GM21390 (cell line): ENCODE data around the gene CDC27.
"Not testable (repeated sequence)": the region's sequence is repeated elsewhere in the genome, so short reads cannot be mapped to it uniquely, and the experiment has no call there.

Experiments used
- ATAC-seq: cut with Tn5 transposase; IDR thresholded peaks from one replicate; pipeline ENCODE4 v1.9.1; 2021; ENCODE audit not compliant: unreplicated experiment

The CDC27 gene

DNA sequence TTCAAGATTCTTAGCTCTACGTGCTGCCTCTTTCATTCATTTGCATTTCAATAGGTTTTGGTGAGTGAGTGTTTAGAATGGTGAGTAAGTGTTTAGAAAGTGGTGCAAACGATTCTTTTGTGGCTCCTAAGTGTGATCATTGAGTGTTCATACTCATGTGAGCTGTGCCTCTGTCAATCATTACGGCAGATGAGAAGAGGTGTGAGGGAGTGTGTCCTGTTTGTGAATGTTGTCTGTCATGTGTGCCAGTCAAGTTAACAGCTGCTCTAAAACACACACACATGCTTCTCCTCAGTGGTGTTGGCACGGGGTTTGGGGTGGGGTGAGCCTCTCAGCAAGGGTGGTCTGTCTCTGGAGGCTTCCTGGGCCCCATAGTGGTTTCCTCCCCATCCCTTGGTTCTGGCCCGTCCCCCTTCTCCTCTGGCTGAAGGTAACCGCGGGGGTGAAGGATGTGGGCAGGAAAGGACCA is 31.5 kb upstream of the CDC27 start:
- ATAC-seq = no peak

DNA sequence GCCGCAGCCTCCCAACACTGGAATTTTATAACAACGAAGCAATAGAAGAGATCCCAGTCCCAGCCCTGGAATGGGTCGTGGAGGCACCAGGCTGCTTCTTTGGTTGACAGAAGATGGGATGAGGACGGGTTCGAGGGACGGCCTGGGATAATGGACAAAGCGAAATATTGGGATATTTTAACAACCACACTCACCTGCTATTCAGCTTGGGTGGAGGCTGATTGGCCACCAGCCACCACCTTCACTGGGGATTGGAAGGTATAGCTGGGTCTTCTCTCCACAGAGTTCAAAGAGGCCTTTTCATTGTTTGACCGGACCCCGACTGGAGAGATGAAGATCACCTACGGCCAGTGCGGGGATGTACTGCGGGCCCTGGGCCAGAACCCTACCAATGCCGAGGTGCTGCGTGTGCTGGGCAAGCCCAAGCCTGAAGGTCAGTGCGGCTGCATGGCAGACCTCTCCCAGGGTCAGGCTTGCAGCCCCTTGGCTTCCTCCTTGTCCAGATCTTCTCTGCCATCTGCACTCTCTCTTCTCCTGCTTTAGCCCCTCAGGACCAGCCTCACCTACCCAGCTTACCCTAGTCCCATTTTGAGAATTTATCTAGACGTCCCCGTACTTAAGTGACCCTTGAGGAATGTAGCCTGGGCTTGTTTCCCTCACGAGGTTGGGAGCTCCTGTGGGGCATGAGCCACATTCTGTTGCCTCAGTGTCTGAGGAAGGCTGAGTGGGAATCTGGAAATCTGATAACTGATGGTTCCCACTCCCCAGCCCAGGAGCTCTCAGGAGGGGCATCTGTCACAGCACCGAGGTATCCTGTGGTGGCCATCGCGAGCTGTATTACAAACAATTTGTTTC is 30.8 kb upstream of the CDC27 start:
- ATAC-seq = no peak

DNA sequence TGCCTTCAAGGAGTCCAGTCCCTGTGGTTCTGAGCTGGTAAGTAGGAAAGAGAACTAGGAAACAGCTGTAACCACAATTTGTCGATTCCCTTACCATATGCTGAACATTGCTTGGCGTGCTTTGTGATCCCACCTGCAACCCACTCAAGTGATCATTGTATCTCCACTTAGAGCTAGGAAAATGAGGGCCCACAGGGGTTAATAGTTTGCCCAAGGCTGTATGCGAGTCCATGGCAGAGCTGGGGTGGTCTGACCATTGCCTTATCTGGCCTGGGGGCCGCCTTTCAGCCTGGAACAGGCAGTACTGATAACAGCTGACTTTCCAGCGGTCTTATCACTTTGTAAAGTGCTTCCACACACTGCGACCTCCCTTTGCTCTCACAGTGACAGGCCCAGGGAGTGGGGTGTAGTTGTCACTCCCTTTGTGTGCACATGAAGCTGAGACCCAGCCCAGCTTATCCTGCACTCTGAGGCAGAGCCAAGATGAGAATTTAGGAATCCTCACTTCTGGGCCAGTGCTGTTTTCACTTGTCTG is 29.9 kb upstream of the CDC27 start:
- no peak for ATAC-seq

DNA sequence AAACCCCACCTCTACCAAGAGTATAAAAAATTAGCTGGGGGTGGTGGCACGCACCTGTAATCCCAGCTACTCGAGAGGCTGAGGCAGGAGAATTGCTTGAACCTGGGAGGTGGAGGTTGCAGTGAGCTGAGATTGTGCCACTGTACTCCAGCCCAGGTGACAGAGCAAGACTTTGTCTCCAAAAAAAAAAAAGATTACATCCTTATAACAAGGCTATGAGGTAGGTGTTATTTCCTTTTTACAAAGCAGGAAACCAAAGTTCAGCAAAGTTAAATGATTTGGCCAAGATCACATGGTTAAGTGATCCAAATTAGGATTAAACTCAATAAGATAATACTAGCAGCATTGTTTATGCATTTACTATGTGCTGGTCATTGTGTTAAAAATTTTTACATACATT is 28.2 kb upstream of the CDC27 start:
- not testable (repeated sequence) for ATAC-seq

DNA sequence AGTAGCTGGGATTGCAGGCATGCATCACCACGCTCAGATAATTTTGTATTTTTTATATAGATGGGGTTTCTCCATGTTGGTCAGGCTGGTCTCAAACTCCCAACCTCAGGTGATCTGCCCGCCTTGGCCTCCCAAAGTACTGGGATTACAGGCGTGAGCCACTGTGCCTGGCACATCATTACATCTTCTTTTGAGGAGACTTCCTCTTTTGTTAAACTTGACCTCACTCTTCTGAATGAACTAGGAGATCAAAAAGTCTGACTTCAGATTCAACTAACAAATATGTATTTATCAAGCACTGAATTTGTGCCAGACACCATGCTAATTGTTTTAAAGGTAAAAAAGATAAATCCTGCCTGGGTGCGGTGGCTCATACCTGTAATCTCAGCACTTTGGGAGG is 27.7 kb upstream of the CDC27 start:
- ATAC-seq = not testable (repeated sequence)

DNA sequence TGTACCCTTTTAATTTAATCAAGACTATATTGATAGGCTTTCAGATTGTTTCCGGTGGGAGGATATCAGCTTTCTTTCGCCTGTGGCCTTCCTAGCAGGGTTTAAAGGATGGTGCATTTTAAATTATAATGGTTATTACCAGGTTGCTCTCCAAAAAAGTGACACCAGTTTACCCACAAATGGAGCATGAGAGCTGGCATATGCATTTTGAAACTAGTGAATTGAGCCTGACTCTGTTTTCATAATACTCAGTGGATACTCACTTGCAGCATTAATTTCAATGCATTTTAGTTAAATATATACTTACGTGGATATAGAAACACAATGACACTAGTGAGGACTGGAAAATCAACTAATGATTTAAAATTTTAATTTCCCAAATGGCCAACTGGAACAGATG is 25.8 kb upstream of the CDC27 start:
- no peak for ATAC-seq

DNA sequence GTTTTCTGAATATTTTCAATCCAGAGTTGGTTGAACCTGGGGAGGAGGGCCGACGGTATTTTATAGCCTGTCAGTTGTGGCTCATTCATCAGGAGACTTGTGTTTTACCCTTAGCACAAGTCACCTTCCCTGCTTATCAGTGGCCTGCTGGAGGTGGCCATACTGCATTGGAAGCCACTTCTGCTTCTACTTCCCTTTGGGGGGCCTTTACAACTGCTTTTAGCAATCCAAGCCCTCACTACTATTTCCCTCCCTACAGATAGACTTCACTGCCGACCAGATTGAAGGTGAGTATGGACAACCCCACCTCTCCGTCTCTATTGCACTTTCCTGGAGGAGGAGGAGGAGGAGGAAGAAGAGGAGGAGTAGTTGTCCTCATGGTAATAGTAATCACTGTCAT is 24.4 kb upstream of the CDC27 start:
- ATAC-seq = no peak

DNA sequence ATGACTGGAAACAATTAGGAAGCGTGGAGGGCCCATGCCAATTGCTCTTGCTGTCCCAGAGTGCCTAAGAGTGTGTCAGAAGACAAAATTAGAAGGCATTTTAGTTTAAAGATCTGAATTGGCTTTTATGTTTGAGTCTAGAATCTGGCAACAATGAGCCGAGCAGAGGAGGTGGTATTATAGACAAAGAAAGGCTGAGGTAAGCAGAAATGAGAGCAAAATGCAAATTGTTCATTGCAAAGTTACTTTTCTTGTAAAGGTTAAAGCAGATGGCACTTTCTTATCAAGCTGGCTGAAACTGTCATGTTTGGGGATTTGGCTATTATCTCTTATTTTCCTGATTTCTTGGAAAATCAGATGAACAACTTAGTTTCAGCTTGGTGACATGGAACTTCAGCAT is 23.4 kb upstream of the CDC27 start:
- no peak for ATAC-seq

DNA sequence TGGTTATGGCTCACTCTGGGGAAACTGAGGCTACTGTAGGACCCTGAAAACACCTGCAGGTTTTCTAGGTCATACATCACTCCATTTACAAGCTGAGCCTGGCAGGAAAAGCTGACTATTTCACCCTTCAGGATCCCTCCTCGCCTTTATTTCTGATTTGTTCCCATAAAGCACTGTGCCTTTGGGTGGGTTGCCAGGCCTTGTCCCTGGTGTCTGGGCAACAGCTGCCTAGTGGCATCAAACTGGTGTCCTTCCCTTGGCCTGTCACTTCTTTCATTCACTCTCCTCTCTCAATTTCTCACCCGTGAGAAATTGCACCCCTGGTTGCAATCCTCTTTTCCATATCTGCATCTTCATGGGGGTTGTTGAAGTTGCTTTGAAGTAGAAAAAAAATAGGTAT is 21.7 kb upstream of the CDC27 start:
- ATAC-seq = no peak

DNA sequence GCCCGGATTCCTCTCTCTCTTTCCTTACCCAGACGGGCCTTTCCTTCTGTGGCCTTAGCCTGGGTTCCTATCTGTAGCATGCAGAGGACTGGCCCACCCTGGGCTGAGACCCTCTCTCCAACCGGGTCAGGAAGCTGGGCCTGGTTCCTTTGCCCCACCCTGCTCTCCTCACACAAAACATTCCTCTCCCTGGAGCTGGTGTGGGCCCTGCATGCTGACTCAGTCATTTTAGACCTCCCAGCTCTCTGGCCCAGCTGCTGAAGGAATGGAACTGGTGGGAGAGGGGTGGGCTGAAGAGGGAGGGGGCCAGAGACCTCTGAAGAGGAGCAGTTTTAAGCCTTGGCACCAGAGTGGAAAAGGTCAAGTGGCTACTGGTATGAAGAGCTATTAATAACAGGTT is 21.0 kb upstream of the CDC27 start:
- ATAC-seq = no peak

DNA sequence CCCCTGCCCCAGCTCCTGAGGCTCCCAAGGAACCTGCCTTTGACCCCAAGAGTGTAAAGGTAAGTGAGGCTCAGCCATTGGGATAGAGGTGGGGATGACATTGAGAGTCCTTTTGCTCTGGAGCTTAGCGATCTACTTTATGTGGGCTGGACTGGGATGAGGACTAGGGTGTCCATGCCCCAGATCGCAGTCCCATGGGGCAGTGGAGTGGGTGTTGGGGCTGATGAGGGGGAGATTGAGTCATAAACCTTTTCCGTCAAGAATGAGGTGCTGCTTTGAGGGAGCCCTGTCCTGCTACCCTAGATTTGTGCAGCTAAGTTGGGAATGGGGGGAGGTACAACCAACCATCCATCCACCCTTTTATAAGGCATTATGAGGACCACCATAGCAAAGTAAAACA is 20.4 kb upstream of the CDC27 start:
- ATAC-seq = no peak

DNA sequence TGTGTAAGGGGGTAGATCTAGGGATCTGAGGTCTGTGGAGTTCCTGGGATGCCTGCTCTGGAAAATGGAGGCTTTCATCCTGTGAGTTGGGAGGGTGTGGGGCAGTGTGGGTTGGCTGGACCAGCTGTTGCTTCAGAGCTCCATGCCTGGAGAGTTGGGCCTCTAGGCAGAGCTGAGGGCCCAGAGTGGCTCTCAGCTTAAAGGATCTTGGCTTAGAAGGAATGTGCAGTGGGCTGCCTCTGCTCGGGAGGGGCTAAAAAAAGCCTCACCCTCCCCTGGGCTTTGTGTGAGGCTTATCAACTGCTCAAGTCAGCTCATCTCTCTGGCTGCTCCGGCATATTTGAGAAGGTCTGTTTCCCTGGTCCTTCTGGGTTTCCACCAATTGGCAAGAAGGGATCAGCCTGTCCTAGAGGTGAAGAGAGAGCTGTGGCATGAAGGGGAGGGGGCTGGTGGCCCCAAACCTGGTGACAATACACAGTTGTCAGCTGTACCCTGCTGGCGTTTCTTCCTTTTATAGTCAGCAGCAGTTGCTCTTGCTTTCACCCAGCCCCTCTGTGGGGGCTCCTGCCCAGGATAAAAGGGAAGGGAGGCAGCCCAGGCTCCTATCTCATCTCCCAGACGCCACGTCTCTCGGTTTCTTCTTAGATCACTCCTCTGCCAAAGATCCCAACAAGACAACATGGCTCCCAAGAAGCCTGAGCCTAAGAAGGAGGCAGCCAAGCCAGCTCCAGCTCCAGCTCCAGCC is 19.8 kb upstream of the CDC27 start, which contains the start of gene MYL4:
TSS of gene MYL4 (plus strand) at position 605 of the 745 bp plus-strand sequence. CDS start at position 680, 75 bp downstream.
- no peak for ATAC-seq

DNA sequence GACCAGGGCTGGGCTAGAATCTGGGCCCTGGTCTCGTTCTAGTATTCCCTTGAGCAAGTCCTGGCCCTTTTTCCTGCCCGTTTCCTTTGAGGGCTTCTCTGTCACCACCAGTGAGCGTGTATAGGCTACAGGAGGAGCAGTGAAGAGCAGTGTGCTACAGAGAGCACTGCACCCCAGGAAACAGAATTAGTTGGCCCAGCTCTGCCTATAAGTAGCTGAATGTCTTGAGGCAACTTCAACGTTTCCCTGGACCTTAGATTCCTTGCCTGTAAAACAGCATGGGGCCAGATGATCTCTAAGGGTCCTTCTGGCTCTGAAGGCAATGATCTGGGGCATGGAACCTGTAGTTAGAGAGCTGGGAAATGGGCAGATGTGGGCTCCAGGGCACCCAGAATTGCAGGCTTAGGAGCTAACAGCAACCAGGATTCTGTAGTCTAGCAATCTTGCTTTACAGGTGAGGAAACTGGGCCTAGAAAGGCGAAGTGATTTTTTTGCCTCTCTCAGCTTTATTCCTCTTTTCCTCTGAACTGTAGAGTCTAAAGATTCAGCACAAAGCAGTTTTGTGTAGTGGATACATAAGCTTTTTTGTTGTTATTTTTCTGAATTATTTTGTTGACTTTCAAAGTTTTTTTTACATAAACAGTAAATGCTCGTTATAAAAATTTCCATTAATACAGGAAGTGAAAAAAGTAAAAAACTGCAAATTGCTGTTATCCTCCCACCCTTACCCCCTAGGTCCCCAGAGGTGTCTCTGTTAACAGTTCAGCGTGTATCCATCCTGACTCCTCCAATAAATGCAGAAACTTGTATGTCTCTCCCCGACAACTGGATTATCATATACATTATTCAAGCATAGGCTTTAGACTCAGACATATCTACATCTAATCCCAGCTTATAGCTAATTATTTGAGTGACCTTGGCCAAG is 18.3 kb upstream of the CDC27 start:
- ATAC-seq = no peak

DNA sequence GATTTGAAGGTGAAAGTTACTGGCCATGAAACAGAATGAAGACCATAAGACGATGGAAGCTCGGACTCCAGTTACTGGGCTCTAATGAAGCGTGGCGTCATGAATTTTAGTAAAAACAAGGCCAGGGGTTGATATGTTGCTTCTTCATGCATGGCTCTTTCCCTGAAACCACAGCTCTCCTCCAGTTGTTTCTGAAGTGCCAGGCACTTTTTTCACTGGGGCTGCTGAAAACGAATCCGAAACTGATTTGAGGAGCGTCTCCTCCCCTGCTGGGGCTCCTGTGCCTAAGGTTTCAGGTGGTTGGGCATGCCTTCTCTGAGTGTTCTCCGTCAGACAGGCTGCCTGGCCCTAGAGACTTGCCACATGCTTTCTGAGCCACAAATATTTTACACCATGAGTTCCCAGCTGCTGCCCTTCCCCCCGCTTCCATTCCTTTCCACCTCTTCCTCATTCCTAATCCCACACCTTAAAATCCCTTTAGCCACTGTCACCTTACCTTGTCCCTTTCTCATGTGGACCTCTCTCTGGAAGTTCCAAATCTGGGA is 16.4 kb upstream of the CDC27 start:
- peak; percentile 48 for ATAC-seq

DNA sequence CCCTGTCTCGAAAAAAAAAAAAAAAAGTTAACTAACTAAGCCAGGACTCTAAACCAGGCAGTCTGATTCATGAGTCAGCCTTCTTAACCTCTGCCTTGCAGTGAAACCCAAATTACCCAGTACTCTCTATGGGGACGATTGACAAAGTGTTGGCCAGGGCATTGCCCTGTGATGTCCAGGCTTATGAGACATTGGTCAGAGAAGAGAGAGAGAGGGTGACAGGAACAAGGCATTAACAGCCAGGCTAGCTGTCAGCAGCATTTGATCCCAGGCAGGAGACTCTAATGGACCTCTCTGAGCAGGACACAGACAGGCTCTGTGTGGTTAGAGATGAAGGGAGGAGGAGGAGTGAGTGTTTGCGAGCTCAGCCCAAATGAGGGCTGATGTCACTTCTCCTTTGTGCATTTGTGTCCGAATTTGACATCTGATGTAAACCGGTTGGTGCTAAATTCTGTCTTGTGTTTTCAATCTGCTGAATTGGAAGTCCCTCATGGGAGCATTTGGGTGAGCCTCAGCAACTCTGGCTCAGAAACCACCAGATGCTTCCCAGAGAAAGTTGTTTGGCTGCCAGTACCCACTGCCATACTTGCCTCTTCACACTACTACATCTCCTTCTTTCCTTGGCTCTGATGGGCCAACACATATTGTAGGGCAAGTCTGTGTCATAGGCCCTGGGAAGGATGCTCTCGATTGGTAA is 15.8 kb upstream of the CDC27 start:
- ATAC-seq = peak; percentile 58

DNA sequence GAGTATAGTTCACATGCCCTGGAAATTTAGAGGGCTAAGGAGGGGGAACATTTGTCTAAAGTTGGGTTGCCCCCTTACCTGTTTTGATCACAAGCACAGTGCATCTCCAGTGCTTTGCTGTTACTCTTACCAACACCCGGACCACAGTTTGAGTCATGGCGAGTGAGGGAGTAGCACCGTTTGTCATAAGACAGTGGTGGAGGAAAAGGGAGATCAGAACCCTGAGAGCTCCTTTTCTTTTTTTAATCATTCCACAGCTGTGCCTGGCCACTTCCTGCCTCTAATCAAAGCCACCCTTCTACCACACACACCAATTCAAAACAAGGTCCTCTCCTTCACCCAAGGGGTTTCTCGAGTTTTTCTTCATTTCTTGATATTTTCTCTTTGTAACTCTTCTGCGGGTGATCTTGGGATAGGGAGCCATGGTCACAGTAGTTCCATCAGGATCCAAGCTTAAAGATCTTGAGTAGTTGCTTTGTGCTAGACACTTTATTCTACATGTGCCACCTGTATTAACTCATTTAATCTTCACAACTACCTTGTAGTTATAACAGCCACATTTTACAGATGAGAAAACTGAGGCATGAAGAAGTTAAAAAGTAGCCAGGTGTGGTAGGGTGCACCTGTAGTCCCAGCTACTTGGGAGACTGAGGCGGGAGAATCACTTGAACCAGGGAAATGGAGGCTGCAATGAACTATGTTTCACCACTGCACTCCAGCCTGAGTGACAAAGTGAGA is 15.1 kb upstream of the CDC27 start:
- no peak for ATAC-seq

DNA sequence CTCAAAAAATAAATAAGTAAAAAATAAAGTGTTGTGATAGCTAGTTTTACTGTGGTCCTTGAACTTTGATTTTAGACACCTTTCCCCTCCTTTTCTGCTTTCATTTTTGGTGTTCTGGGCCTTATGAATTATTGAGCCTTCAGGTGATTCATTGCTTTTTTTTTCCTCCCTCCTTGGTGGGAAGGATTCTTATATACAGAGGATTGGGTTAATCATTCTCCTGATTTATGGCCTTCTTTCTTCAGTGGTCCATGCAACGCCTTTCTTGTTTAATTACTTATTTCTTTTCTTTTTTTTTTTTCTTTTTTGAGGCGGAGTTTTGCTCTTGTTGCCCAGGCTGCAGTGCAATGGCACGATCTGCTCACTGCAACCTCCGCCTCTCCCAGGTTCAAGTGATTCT is 12.1 kb upstream of the CDC27 start:
- no peak for ATAC-seq

DNA sequence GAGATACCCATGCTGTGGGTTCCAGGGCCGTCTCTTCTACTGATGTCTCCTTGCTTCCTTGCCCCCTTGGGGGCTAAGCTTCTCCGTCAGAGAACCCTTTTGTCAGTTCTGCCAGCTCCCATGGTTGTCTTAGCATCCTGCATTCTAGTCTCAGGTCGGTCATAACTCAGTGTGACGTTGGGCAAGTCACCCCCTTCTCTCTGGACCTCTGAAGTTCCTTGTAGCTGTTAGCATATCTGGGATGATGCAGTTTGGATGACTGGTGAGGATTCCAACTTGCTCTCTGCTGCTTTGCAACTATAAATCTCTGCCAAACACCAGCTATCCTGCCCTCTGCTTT is 11.2 kb upstream of the CDC27 start:
- ATAC-seq = peak; percentile 7

DNA sequence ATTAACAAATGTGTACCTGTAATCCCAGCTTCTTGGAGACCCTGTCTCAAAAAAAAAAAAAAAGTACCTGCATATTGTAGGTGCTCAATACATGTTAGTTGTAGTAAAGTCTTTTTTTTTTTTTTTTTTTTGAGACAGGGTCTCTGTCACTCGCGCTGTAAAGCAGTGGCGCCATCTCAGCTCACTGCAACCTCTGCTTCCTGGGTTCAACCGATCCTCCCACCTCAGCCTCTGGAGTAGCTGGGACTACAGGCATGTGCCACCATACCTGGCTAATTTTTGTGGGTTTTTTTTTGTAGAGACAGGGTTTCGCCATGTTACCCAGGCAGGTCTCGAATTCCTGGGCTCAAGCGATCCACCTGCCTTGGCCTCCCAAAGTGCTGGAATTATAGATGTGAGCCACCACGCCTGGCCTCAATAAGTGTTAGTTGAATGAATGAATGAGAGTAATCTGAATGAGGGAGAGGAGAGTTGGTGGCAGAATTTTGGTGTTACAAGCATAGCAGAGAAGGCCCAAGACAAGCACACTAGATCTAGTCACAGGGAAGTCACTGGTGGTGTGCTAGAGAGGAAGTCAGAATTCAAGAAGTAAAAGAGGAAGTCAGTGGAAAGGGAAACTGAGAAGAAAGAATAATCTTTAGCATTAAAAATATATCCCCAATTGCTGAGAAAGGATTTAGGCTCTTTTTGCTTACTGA is 10.7 kb upstream of the CDC27 start:
- ATAC-seq = peak; percentile 40
